GM12891 (cell line): Measurements from ENCODE around the gene CSAD.

Experiments
- PAX5 ChIP-seq: IDR thresholded peaks from 2 replicates; pipeline ENCODE4 v1.6.1; 2011; ENCODE audit warnings: low read length, moderate library complexity, mild to moderate bottlenecking; ENCODE audit not compliant: insufficient read depth, severe bottlenecking
- POLR2A ChIP-seq: IDR thresholded peaks from 2 replicates; pipeline ENCODE4 v1.6.1; 2011; ENCODE audit warnings: low read depth, low read length, control low read depth
- POLR2AphosphoS5 ChIP-seq: IDR thresholded peaks from 2 replicates; pipeline ENCODE4 v1.6.1; 2011; ENCODE audit warnings: low read depth, low read length, control low read depth
- POU2F2 ChIP-seq: IDR thresholded peaks from 2 replicates; pipeline ENCODE4 v1.6.1; 2011; ENCODE audit warnings: low read depth, mild to moderate bottlenecking, control low read depth, low read length, moderate library complexity
- SPI1 ChIP-seq: IDR thresholded peaks from 2 replicates; pipeline ENCODE4 v1.6.1; 2011; ENCODE audit warnings: low read depth, low read length, control low read depth
- TAF1 ChIP-seq: IDR thresholded peaks from 2 replicates; pipeline ENCODE4 v1.6.1; 2011; ENCODE audit warnings: low read depth, low read length, control low read depth

DNA sequence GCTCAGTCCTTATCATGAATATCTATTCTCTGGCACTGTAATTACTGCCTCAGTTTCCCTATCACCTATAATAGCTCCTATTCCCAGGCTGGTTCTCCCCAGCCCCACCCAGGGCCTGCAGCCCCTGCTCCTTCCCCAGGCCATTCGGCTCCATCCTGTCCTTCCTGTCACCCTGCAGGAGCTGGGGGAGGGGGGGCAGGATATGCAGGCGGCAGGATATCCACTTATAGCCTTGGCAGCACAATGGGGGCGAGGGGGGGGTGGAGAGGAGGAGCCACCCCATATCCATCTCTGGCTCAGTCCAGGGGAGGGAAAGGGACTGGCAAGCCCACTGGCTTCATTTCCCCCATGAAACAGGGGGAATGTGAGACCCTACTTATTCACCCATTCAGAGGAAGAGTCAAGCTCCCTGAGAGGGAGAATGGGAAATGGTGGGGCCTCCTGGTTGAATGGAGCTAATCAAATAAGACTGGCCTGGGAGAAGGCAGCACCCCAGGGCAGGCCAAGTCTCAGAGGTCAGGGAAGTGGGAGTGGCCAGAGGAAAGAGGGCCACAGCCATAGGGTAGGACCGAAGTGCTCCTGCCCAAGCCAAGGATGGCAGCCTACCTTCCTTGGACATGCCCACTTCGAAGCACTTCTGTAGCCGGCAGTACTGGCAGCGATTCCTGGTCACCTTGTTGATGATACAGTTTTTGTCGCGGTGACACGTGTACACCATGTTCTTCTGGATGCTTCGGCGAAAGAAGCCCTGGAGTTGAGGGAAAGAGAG, 34.1 kb upstream of the CSAD start:
- TF ChIP-seq POLR2A (no peak), TAF1 (no peak), SPI1 (no peak), POLR2AphosphoS5 (no peak), PAX5 (no peak), POU2F2 (no peak)
